GM18508 (cell line): ENCODE measurements around the gene SNAPC1.

Experiments
- ATAC-seq: cut with Tn5 transposase; IDR thresholded peaks from one replicate; pipeline ENCODE4 v1.9.1; 2021; ENCODE audit warnings: moderate number of reproducible peaks; ENCODE audit not compliant: insufficient read depth, unreplicated experiment

SNAPC1 gene

GRCh38 chr14:61803755-61804154 is 41.5 kb downstream of the SNAPC1 start:
- no peak for ATAC-seq

DNA sequence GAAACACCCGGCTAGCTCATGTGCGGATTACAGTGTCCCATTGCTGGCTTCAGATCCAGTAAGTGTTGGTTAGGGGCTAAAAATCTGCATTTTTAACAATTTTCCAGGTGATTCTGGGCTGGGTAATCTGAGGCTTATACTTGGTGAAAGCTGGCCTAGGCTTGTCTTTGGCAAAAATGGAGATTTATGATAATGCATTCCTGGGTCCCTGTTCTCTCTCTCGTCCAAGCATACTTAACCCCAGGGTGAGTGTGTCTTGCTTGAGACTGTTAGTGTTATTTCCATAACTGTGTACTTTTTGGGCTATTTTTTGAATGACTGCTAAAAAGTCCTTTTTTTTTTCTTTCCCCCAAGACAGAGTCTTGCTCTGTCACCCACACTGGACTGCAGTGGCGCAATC is 43.2 kb downstream of the SNAPC1 start:
- no peak for ATAC-seq

GRCh38 chr14:61811882-61812346 is 49.7 kb downstream of the SNAPC1 start:
- ATAC-seq = no peak

GRCh38 chr14:61812347-61813095 is 50.3 kb downstream of the SNAPC1 start, which contains the start of gene SYT16:
Gene SYT16, plus strand, starts transcription at chr14:61812703.
- ATAC-seq = no peak

- no peak for ATAC-seq
Observed at GRCh38 chr14:61813096-61813606, 50.9 kb downstream of the SNAPC1 start.

- no peak for ATAC-seq
Observed at GRCh38 chr14:61822458-61822857, 60.2 kb downstream of the SNAPC1 start.

DNA sequence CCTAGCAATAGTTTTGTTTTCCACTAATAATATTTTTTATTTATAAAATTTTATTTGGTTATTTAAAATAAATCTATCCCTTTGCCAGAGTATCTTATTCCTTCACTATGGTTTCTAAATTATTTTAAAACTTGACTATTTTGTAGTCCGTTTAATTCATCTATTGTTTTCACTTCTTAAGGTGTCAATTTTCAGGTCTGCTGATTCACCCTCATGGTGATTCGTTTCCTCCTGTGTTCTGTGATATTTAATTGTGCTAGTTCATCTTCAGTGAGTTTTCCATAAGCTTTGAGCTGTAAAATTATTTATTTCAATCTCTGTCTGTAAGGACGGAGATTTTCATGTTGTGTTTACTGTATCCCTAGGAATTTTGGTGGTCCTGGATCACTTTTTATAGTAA is 70.6 kb downstream of the SNAPC1 start:
- no peak for ATAC-seq

GRCh38 chr14:61836184-61836583 is 74.0 kb downstream of the SNAPC1 start:
- no peak for ATAC-seq

GRCh38 chr14:61836807-61837206 is 74.6 kb downstream of the SNAPC1 start:
- no peak for ATAC-seq

- ATAC-seq = peak; percentile 67
Observed at GRCh38 chr14:61837336-61838229, 75.4 kb downstream of the SNAPC1 start.

GRCh38 chr14:61838661-61839245 is 76.5 kb downstream of the SNAPC1 start:
- ATAC-seq = no peak

- ATAC-seq = no peak
Observed at GRCh38 chr14:61839507-61839906, 77.3 kb downstream of the SNAPC1 start.

DNA sequence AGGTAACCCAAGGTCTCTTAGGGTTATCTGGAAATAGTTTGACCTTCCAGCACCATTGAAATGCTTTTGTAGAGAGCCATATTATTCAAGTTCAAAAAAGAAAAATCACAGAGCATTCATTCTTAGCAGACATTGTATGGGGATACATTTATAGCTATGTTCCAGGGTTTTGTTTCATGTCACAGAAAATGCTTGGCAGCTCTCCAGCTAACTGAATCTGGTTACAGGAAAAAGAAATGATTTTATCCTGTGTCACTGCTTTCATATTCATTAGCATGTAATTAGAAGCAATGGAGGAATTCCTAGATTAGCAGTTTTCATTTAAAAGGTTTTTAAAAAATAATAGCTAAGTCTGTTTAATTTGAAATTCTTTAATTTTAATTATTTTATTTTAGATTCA is 78.9 kb downstream of the SNAPC1 start:
- ATAC-seq = no peak
